HS-5 (cell line): Measurements from ENCODE around the gene UTS2.

Source experiments
- DNase-seq: peaks from one replicate; pipeline ENCODE4 v3.0.0-alpha.2; 2012; ENCODE audit warnings: low read depth

Gene UTS2

GRCh38 chr1:7852804-7853683 is at the start of gene UTS2:
Gene UTS2, minus strand, starts transcription at chr1:7853065. Its CDS starts 62 bp downstream, at chr1:7853003.
- no peak for DNase-seq

GRCh38 chr1:7899741-7900140 is 46.9 kb upstream of the UTS2 start:
- DNase-seq: no peak

GRCh38 chr1:7898962-7899361 is 46.1 kb upstream of the UTS2 start:
- DNase-seq: no peak

GRCh38 chr1:7896994-7897393 is 44.1 kb upstream of the UTS2 start:
- DNase-seq: no peak

- DNase-seq: peak; percentile 60
These were observed 40.8 kb upstream of the UTS2 start for GRCh38 chr1:7893529-7894180.

- no peak for DNase-seq
These were observed 38.9 kb upstream of the UTS2 start for GRCh38 chr1:7891804-7892203.

- DNase-seq: no peak
These were observed 38.0 kb upstream of the UTS2 start for GRCh38 chr1:7890853-7891252.

- DNase-seq: no peak
These were observed 35.6 kb upstream of the UTS2 start for GRCh38 chr1:7888248-7889081.

GRCh38 chr1:7886405-7886745 is 33.5 kb upstream of the UTS2 start:
- DNase-seq: no peak

GRCh38 chr1:7885513-7886404 is 32.9 kb upstream of the UTS2 start:
- no peak for DNase-seq

GRCh38 chr1:7884757-7885156 is 31.9 kb upstream of the UTS2 start:
- DNase-seq: no peak

GRCh38 chr1:7879228-7879627 is 26.4 kb upstream of the UTS2 start:
- DNase-seq: no peak

- no peak for DNase-seq
These were observed 25.2 kb upstream of the UTS2 start for GRCh38 chr1:7878027-7878426.

GRCh38 chr1:7873801-7874795 is 21.2 kb upstream of the UTS2 start:
- DNase-seq: no peak

- no peak for DNase-seq
These were observed 18.3 kb upstream of the UTS2 start for GRCh38 chr1:7871136-7871535.

GRCh38 chr1:7869136-7869920 is 16.5 kb upstream of the UTS2 start:
- no peak for DNase-seq

- DNase-seq: no peak
These were observed 15.4 kb upstream of the UTS2 start for GRCh38 chr1:7868070-7868780.

GRCh38 chr1:7865978-7866377 is 13.1 kb upstream of the UTS2 start:
- no peak for DNase-seq

GRCh38 chr1:7863756-7864328 is 11.0 kb upstream of the UTS2 start:
- no peak for DNase-seq
